Activated CD4-positive, alpha-beta T cell treated with anti-CD3 and anti-CD28 coated beads for 4 hours (primary cell): ENCODE results near the gene GRIA3.
"Not testable (repeated sequence)": the region's sequence is repeated elsewhere in the genome, so short reads cannot be mapped to it uniquely, and the experiment has no call there.

Experiments used
- DNase-seq, 2 donors: peaks; one replicate each; pipeline ENCODE4 v3.0.0-alpha.2; 2020

GRIA3 gene

GRCh38 chrX:123277821-123278220 is 93.7 kb downstream of the GRIA3 start:
- DNase-seq, result no peak

- no peak for DNase-seq
These were observed 98.2 kb downstream of the GRIA3 start for GRCh38 chrX:123282241-123282640.

- not testable (repeated sequence) for DNase-seq
These were observed 99.3 kb downstream of the GRIA3 start for GRCh38 chrX:123283407-123283806.

GRCh38 chrX:123291623-123292022 is 107.5 kb downstream of the GRIA3 start:
- DNase-seq, result no peak

GRCh38 chrX:123298026-123298425 is 113.9 kb downstream of the GRIA3 start:
- no peak for DNase-seq

- DNase-seq, result no peak
These were observed 119.4 kb downstream of the GRIA3 start for GRCh38 chrX:123303429-123303828.

GRCh38 chrX:123308658-123309057 is 124.6 kb downstream of the GRIA3 start:
- no peak for DNase-seq

GRCh38 chrX:123310112-123310511 is 126.0 kb downstream of the GRIA3 start:
- DNase-seq, result no peak

GRCh38 chrX:123311486-123311885 is 127.4 kb downstream of the GRIA3 start:
- no peak for DNase-seq

GRCh38 chrX:123313486-123313885 is 129.4 kb downstream of the GRIA3 start:
- no peak for DNase-seq

- no peak for DNase-seq
These were observed 136.5 kb downstream of the GRIA3 start for GRCh38 chrX:123320622-123321021.

GRCh38 chrX:123322536-123322935 is 138.5 kb downstream of the GRIA3 start:
- no peak for DNase-seq

- no peak for DNase-seq
These were observed 140.5 kb downstream of the GRIA3 start for GRCh38 chrX:123324625-123325024.

- no peak for DNase-seq
These were observed 146.3 kb downstream of the GRIA3 start for GRCh38 chrX:123330229-123330942.

GRCh38 chrX:123331349-123331748 is 147.3 kb downstream of the GRIA3 start:
- no peak for DNase-seq

- DNase-seq, result no peak
These were observed 147.8 kb downstream of the GRIA3 start for GRCh38 chrX:123331859-123332258.

GRCh38 chrX:123336666-123337065 is 152.6 kb downstream of the GRIA3 start:
- no peak for DNase-seq

GRCh38 chrX:123337886-123338639 is 154.0 kb downstream of the GRIA3 start:
- no peak for DNase-seq

GRCh38 chrX:123339221-123339905 is 155.3 kb downstream of the GRIA3 start:
- no peak for DNase-seq

GRCh38 chrX:123340696-123341095 is 156.6 kb downstream of the GRIA3 start:
- DNase-seq, result no peak

- no peak for DNase-seq
These were observed 164.4 kb downstream of the GRIA3 start for GRCh38 chrX:123348468-123348867.

- no peak for DNase-seq
These were observed 166.1 kb downstream of the GRIA3 start for GRCh38 chrX:123350226-123350625.

GRCh38 chrX:123357941-123358340 is 173.9 kb downstream of the GRIA3 start:
- DNase-seq, result no peak

- no peak for DNase-seq
These were observed 174.4 kb downstream of the GRIA3 start for GRCh38 chrX:123358457-123358856.
